Caco-2 (cell line): ENCODE data around the gene ARSK. TPM values are rescaled to one million over a fixed set of nuclear protein-coding genes. Genes with fewer than 3 reads are reported as not detected.

Source experiments
- BruUV-seq: library from RNA; stranded (reverse); fragments of 400-500 nt; replicated peaks from 2 replicates; lab custom pipeline; 2021; lab: Mats Ljungman, UMichigan
- CTCF ChIA-PET: fragments of 300-600 bp; sonication (Branson Sonifier 250); formaldehyde crosslinking; loops from one replicate; lab custom pipeline; 2022; ENCODE audit warnings: antibody characterized with exemption; lab: Charles Lee
- POLR2A ChIA-PET: fragments of 300-600 bp; sonication (Branson Sonifier 250); formaldehyde crosslinking; loops from one replicate; lab custom pipeline; 2022; ENCODE audit warnings: antibody characterized with exemption; lab: Charles Lee
- DNase-seq, 2 experiments: peaks; one replicate each; pipeline versions ENCODE4 v3.0.0 to v3.0.0-alpha.2; 2020 to 2022
- H3K27me3 ChIP-seq: replicated peaks from 2 replicates; pipeline ENCODE4 v1.6.0; 2011; ENCODE audit warnings: low read length; ENCODE audit not compliant: control insufficient read depth, insufficient read depth
- H3K36me3 ChIP-seq: 2 replicates; pipeline ENCODE4 v1.5.1; 2011; ENCODE audit warnings: low read length; ENCODE audit not compliant: control insufficient read depth, insufficient read depth
- H3K4me1 ChIP-seq: fragments of 250-450 bp; sonication (Bioruptor Pico); 2 replicates; pipeline ENCODE4 v1.5.1; 2020; ENCODE audit warnings: mild to moderate bottlenecking
- H3K4me3 ChIP-seq: 2 replicates; pipeline ENCODE4 v1.5.1; 2011; ENCODE audit warnings: low read depth, mild to moderate bottlenecking, control low read depth, low read length
- H3K9me3 ChIP-seq: fragments of 250-450 bp; sonication (Bioruptor Pico); 2 replicates; pipeline ENCODE4 v1.5.1; 2020; ENCODE audit warnings: mild to moderate bottlenecking, moderate library complexity
- H3K27ac Mint-ChIP-seq: one replicate; pipeline ENCODE4 v1.8.0; 2022; ENCODE audit warnings: mixed read lengths; ENCODE audit not compliant: unreplicated experiment
- H3K27me3 Mint-ChIP-seq: one replicate; pipeline ENCODE4 v1.8.0; 2022; ENCODE audit warnings: mixed read lengths; ENCODE audit not compliant: insufficient read depth, unreplicated experiment
- H3K36me3 Mint-ChIP-seq: one replicate; pipeline ENCODE4 v1.8.0; 2022; ENCODE audit warnings: mild to moderate bottlenecking, mixed read lengths; ENCODE audit not compliant: insufficient read depth, unreplicated experiment
- H3K4me1 Mint-ChIP-seq: one replicate; pipeline ENCODE4 v1.8.0; 2022; ENCODE audit warnings: low read depth, mixed read lengths; ENCODE audit not compliant: unreplicated experiment
- H3K4me3 Mint-ChIP-seq: one replicate; pipeline ENCODE4 v1.8.0; 2022; ENCODE audit warnings: mild to moderate bottlenecking, moderate library complexity, mixed read lengths; ENCODE audit not compliant: unreplicated experiment
- H3K9me3 Mint-ChIP-seq: one replicate; pipeline ENCODE4 v1.8.0; 2022; ENCODE audit warnings: mixed read lengths; ENCODE audit not compliant: unreplicated experiment
- intact Hi-C: fragments of 100-400 bp; cut with micrococcal nuclease; formaldehyde crosslinking; loops from one replicate; pipeline ENCODE4 v1.10.0; 2022; ENCODE audit not compliant: unreplicated experiment
- total RNA-seq: library from RNA; stranded (reverse); gene quantifications from 2 replicates; pipeline ENCODE4 v1.2.3, GENCODE V29; 2022
- TF ChIP-seq, protein P1 (sequence below), 2 experiments: fragments of 200-600 bp in 1 of 2; IDR thresholded peaks; 1 replicate in 1 of 2; 2 replicates in 1 of 2; pipeline versions ENCODE4 v1.5.1 to v1.8.0; 2011 to 2022; ENCODE audit warnings: antibody characterized with exemption in 1 of 2, control low read depth in 1 of 2, inconsistent platforms in 1 of 2, low read depth in 1 of 2, low read length in 1 of 2, mild to moderate bottlenecking in 1 of 2, moderate library complexity in 1 of 2; ENCODE audit not compliant: insufficient read depth in 1 of 2, severe bottlenecking in 1 of 2, unreplicated experiment in 1 of 2

Gene ARSK
- total RNA-seq, 1 experiment from 2014 or later: 5.0 TPM

GRCh38 chr5:95564450-95564849 is 9.5 kb downstream of the ARSK start:
- Mint-ChIP-seq H3K4me3 (no peak overlapping the region), H3K27ac (no peak overlapping the region), H3K4me1 (peaks cover 5% of the 10 kb centered on the region), H3K27me3 (no peaks in the 10 kb centered on the region), H3K36me3 (no peaks in the 10 kb centered on the region), H3K9me3 (no peaks in the 10 kb centered on the region)
- POLR2A ChIA-PET: interaction anchor here (0.7 kb wide), 1 partner anchor 643 kb away, joined by 7 read pairs; no protein-coding TSS in a partner anchor
- no peaks in the 10 kb centered on the region for H3K27me3 ChIP-seq
- no peaks in the 10 kb centered on the region for H3K36me3 ChIP-seq
- TF ChIP-seq, protein P1, sequence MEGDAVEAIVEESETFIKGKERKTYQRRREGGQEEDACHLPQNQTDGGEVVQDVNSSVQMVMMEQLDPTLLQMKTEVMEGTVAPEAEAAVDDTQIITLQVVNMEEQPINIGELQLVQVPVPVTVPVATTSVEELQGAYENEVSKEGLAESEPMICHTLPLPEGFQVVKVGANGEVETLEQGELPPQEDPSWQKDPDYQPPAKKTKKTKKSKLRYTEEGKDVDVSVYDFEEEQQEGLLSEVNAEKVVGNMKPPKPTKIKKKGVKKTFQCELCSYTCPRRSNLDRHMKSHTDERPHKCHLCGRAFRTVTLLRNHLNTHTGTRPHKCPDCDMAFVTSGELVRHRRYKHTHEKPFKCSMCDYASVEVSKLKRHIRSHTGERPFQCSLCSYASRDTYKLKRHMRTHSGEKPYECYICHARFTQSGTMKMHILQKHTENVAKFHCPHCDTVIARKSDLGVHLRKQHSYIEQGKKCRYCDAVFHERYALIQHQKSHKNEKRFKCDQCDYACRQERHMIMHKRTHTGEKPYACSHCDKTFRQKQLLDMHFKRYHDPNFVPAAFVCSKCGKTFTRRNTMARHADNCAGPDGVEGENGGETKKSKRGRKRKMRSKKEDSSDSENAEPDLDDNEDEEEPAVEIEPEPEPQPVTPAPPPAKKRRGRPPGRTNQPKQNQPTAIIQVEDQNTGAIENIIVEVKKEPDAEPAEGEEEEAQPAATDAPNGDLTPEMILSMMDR (IDR thresholded peaks at IDR 0.05; ENCODE audit: insufficient read depth in 1 of 2, low read depth in 1 of 2, low read length in 1 of 2, severe bottlenecking in 1 of 2, unreplicated experiment in 1 of 2): no peak
- DNase-seq: no peak
- H3K4me1 ChIP-seq: peaks cover 6% of the 10 kb centered on the region
- no peak overlapping the region for H3K4me3 ChIP-seq
- CTCF ChIA-PET: no interaction called here
- H3K9me3 ChIP-seq: no peaks in the 10 kb centered on the region
- no TSS peak for BruUV-seq
- intact Hi-C loops: no loop called here

DNA sequence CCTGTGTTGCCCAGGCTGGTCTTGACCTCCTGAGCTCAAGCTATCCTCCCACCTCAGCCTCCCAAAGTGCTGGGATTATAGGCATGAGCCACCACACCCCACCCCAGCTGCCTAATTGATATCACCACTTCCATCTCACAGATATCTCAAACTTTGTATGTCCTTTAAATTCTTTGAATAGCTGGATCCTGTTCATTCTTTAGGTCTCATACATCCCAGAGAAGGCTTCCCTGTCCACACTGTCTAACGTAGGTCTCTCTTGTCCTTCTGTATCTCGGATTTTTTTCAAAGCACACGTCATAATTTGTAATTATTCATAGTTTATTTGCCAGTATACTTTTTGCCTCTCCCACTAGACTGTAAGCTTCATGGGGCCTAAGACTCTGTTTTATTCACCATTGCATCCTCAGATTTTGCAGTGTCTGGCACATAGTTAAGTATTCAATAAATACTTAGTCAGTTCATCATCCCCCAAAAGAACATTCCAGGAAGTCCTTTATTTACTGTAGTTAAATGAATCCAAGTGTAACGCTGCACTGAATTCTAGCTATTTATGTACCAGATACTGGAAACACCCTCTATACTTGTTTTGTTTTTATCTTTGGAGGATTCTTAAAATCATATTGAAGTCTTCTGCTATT is 10.5 kb downstream of the ARSK start:
- BruUV-seq: no TSS peak

DNA sequence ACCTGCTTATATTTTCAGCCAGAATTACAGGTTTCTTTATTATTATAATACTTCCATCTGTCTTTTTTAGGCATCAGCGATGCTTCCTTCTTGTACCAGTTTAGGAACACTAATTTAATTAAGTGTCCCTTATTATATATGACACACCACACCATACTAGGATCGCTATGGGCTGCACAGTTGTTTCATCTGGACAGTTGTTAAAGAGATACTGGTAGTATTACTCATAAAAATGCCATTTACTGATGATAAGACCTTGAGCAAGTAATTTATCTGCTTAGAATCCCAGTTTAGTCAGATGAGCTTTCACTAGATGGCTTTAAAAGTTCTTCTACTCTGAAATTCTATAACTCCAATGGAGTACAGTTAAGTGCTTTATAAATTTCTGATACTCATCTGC is 17.1 kb downstream of the ARSK start:
- H3K9me3 Mint-ChIP-seq: peaks cover 10% of the 10 kb centered on the region
- Histone ChIP-seq H3K27me3 (no peaks in the 10 kb centered on the region), H3K36me3 (no peaks in the 10 kb centered on the region), H3K9me3 (no peaks in the 10 kb centered on the region; the same call in 1 of the 2 replicates), H3K4me3 (no peak overlapping the region), H3K4me1 (no peaks in the 10 kb centered on the region; the same call in 1 of the 2 replicates)
- DNase-seq: no peak
- no peak overlapping the region for H3K4me3 Mint-ChIP-seq
- ChIA-PET CTCF (no interaction called here), POLR2A (no interaction called here)
- intact Hi-C loops: no loop called here
- H3K4me1 Mint-ChIP-seq: no peaks in the 10 kb centered on the region
- no peak overlapping the region for H3K27ac Mint-ChIP-seq
- no TSS peak for BruUV-seq
- TF ChIP-seq, protein P1 (IDR thresholded peaks at IDR 0.05; ENCODE audit: insufficient read depth in 1 of 2, low read depth in 1 of 2, low read length in 1 of 2, severe bottlenecking in 1 of 2, unreplicated experiment in 1 of 2): no peak
- no peaks in the 10 kb centered on the region for H3K27me3 Mint-ChIP-seq
- H3K36me3 Mint-ChIP-seq: no peaks in the 10 kb centered on the region

More for the DNA sequence above, 10.5 kb downstream of the ARSK start:
- no peak for DNase-seq
- Mint-ChIP-seq H3K27me3 (no peaks in the 10 kb centered on the region), H3K4me3 (no peak overlapping the region), H3K36me3 (no peaks in the 10 kb centered on the region), H3K4me1 (peaks cover 5% of the 10 kb centered on the region), H3K9me3 (no peaks in the 10 kb centered on the region), H3K27ac (no peak overlapping the region)
- Histone ChIP-seq H3K4me3 (no peak overlapping the region), H3K27me3 (no peaks in the 10 kb centered on the region), H3K4me1 (peaks cover 6% of the 10 kb centered on the region), H3K9me3 (no peaks in the 10 kb centered on the region), H3K36me3 (no peaks in the 10 kb centered on the region)
- TF ChIP-seq, protein P1 (IDR thresholded peaks at IDR 0.05; ENCODE audit: insufficient read depth in 1 of 2, low read depth in 1 of 2, low read length in 1 of 2, severe bottlenecking in 1 of 2, unreplicated experiment in 1 of 2): no peak
- ChIA-PET POLR2A (no interaction called here), CTCF (no interaction called here)
- intact Hi-C loops: no loop called here
